ENCODE data around the gene SHC4. TPM values are rescaled to one million over a fixed set of nuclear protein-coding genes. Genes with fewer than 3 reads are reported as not detected.
"Not testable (repeated sequence)": the region's sequence is repeated elsewhere in the genome, so short reads cannot be mapped to it uniquely, and the experiment has no call there.

Gene SHC4
- polyA plus RNA-seq (ENCODE audit: insufficient read length in 4 of 4), result 1 to 10 TPM; 2.8 to 5.8 (median 3.7) TPM

DNA sequence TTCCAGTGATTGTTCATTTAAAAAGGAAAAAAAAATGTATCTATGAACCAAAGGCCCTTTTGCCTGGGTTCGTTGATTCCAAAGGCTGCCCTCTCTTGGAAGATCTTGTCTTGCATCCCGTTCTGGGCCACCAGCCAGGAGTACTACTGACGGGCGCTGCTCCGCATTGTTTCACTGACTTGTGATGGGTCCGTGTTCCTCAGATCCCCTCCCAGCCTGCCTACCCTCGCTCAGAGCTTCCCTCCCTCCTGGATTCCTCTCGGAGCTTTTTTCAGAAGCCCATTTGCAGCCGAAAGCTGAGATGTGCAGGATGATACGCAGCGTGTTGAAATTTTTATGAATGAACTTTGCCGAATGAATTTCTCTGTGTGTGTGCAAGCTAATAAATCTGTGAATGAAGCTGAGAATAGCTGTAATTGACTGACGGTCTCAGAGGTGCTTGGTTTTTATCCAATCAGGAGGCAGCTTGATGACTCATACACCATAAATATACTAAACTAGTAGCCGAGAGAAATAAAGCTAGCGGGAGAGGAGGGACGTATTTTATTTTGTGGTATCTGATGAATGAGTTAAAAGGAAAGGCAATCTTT lies at the start of gene SHC4:
SHC4 (minus strand) TSS at position 396 of the 590 bp plus-strand sequence. CDS start 904 bp downstream, outside the sequence.
- peak; percentile 48 to 67 (median 54) for DNase-seq (ENCODE audit: low read depth in 4 of 4, low spot score in 3 of 4)

- no peak for DNase-seq (ENCODE audit: low read depth in 4 of 4, low spot score in 3 of 4)
Measured at GRCh38 chr15:48999314-48999713, 35.6 kb upstream of the SHC4 start.

GRCh38 chr15:48996276-48996675 lies 32.6 kb upstream of the SHC4 start:
- DNase-seq (ENCODE audit: low read depth in 4 of 4, low spot score in 3 of 4), result no peak

DNA sequence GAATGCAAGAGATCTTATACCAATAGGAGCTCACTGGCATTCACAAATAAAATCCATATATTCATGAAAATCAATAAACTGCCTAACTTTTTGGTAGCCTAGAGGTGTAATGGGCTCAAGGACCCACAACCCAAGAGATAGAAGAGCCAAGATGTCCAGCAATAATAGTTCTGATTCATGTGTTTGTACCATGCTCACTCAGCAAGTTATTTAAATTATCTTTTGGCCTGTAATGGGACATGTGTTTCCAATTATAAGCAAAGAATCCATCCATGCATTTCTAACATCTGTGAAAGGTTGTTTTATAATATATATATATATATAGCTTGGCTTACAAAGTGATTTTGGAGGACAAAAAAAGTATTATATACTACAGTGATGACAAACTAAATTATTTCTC lies 29.7 kb upstream of the SHC4 start:
- no peak for DNase-seq (ENCODE audit: low read depth in 4 of 4, low spot score in 3 of 4)

DNA sequence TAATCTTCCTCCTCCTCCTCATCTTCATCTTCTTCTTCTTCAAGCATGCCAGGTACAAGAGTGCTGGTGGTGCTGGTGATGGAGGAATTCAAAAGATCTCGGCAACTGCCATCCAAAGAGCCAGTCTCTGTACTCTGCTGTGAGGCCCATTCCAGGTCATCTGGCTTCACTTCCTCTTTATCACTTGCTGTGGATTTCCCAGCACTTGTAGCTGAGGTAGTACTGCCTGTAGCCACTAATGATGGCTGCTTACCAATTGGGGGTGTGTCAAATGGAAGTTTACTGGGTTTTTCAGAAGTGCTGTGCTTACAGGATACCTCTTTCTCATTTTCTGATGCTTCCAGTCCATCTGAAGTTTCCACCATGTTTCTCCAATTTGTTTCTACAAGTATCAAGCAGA lies 28.8 kb upstream of the SHC4 start:
- no peak for DNase-seq (ENCODE audit: low read depth in 4 of 4, low spot score in 3 of 4)

DNA sequence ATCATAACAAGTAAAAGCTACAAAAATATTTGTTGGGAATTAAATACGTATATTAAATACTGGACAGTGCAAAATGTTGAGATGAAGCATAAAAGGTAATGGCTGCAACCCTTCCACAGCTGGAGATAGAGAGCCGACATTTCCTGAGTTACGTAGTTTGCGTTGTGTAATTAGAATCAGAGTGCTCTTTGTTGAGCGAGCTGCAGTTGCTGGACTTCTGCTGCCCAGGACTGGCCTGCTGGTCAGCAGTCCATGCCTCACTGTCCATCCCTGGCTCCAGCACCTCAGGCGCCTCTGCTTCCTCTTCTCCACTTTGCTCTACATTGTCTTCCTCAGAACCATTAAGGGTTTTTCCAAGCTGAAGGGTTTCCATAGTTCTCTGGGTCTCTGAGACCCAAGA lies 28.4 kb upstream of the SHC4 start:
- DNase-seq (ENCODE audit: low read depth in 4 of 4, low spot score in 3 of 4), result no peak

DNA sequence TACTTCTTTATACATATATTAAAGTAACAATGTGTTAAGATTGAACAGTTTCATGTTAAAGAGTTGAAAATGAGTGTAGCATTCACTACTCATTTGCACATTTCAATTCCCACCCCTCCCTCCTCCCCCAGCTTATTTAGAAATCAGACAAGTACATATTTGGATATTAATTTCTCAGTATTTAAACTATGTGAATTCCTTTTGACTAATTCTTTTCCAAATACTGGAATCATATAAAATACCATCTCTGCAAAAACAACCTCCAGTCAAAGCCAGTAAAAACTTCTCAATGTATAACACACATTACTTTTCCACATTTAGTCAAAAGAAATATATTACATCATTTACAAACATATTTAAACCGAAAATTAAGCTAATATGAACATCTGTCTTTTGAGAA lies 25.5 kb upstream of the SHC4 start:
- no peak for DNase-seq (ENCODE audit: low read depth in 4 of 4, low spot score in 3 of 4)

- DNase-seq (ENCODE audit: low read depth in 4 of 4, low spot score in 3 of 4), result no peak
Measured at GRCh38 chr15:48987142-48987541, 23.4 kb upstream of the SHC4 start.

DNA sequence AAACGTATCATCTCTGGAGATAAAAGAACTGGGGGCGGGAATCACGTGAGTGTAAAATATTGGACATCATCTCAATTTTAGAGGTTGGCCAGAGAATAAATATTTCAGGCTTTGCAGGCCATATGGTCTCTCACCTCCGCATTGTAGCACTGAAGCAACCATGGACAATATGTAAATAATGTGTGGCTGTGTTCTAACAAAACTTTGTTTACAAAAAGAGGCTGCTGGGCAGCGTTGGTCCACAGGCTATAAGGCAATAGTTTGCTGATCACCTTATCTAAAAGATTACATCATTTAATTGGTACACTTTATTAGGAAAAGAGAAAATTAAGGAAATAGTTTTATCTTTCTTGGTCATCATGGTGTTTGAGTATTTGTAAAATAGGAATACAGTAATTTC lies 22.5 kb upstream of the SHC4 start:
- no peak for DNase-seq (ENCODE audit: low read depth in 4 of 4, low spot score in 3 of 4)

DNA sequence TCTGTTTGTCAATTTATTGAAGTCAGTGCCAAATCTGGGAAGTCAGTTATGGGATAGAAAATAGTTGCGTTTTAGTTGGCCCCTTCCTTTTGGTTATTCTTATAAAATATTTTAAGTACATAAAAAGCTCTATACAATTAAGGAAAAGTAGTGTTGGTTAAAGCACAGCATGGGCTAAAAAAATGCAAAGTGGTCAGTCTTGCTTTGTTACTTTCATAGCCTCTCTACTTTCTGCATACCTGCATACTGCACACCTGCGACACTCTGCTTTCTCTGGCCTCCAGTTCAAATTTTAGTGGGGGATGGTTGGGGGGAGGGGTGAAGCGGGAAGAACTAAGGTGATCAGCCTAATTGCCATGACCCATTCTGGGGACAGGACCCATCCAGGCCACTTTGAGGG lies 21.8 kb upstream of the SHC4 start:
- no peak for DNase-seq (ENCODE audit: low read depth in 4 of 4, low spot score in 3 of 4)

GRCh38 chr15:48984811-48985352 lies 21.2 kb upstream of the SHC4 start:
- DNase-seq (ENCODE audit: low read depth in 4 of 4, low spot score in 3 of 4), result no peak

DNA sequence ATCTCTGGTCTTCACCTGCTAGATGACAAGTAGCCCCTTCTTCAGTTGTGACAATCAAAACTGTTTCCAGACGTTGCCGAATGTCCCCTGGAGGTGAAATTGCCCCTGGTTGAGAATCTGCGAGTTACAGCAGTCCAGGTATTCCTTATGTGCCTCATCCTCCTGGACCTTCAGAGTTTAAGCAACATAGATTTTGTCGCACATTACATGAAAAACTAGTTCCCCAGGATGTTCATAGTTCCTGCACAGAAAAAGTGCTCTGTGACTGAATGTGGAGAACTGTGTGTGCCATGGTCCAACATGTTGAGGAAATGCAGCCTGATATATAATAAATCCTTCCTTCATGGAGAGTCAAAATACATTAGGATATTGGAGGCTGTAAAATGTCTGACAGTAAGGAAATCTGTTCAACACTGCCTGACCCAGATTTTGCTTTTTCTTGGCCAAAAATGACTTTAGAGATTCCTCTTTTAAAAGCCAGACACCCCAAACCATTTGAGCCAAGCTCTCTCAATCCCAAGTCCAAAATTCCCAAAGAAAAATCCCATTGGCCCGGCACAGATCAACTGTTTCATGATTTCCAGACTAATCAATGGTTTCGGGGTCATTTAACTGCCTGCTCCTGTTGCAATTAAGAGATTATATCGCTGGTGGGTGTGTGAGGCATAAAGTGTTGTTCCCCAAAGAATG lies 20.4 kb upstream of the SHC4 start:
- no peak for DNase-seq (ENCODE audit: low read depth in 4 of 4, low spot score in 3 of 4)

GRCh38 chr15:48983300-48983699 lies 19.6 kb upstream of the SHC4 start:
- no peak for DNase-seq (ENCODE audit: low read depth in 4 of 4, low spot score in 3 of 4)

DNA sequence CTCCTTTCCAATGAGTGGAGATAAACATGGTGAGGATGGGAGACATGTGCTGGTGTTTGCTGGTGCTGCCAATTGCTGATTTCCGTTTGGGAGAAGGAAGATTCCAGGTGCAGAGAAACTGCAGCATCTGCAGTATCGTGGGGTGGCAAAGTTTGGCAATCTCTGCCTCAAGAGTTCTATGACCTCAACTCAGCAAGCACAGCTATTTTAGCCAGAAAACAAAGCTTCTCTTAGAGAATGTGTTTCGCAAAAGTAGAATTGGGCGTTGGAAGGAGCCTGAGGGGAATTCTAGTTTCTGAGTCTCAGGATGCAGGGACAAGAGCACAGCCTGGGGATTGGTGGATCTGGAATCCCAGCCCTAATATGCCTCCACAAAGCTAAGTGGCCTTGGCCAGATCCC lies 18.2 kb upstream of the SHC4 start:
- no peak for DNase-seq (ENCODE audit: low read depth in 4 of 4, low spot score in 3 of 4)

GRCh38 chr15:48978638-48979037 lies 14.9 kb upstream of the SHC4 start:
- DNase-seq (ENCODE audit: low read depth in 4 of 4, low spot score in 3 of 4), result no peak

DNA sequence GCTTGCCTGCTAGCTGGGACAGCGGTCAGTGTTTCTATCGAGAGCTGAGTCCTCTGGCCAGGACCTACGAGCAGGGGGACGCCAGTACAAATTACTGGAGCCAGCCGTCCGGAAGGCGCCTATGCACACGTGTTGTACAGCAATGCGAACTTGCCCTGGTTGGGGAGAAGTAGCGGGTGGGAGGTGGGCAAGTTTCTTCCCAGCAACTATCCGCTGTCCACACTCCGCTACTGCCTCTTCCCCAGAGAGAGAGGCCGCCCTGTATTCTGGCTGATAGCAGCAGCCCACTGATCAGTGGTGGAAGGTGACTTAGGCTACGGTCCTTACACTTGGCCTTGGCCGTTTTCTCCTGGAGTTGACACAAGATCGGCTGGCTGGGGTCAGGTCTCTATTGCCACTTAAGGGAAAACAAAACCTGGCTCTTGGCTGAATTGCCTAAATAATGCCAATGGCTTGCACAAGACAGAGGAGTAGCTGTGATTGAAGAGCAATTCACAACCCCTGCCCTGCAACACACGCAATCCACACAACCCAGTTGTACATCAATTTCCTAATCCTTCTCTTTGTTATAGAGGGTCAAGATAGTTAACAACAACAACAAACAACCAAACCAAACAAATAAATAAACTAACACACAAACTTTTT lies 12.8 kb upstream of the SHC4 start:
- no peak for DNase-seq (ENCODE audit: low read depth in 4 of 4, low spot score in 3 of 4)

GRCh38 chr15:48975472-48976419 lies 12.0 kb upstream of the SHC4 start:
- DNase-seq (ENCODE audit: low read depth in 4 of 4, low spot score in 3 of 4), result peak; percentile 50 to 68 (median 59)

- no peak for DNase-seq (ENCODE audit: low read depth in 4 of 4, low spot score in 3 of 4)
Measured at GRCh38 chr15:48974882-48975281, 11.2 kb upstream of the SHC4 start.

- no peak for DNase-seq (ENCODE audit: low read depth in 4 of 4, low spot score in 3 of 4)
Measured at GRCh38 chr15:48972750-48973503, 9.2 kb upstream of the SHC4 start.

- not testable (repeated sequence) for DNase-seq (ENCODE audit: low read depth in 4 of 4, low spot score in 3 of 4)
Measured at GRCh38 chr15:48970926-48971325, 7.2 kb upstream of the SHC4 start.
